GM12875 (cell line): ENCODE results near the gene AGFG1.
"Not testable (repeated sequence)": the region's sequence is repeated elsewhere in the genome, so short reads cannot be mapped to it uniquely, and the experiment has no call there.

ENCODE experiments used
- H3K4me3 ChIP-seq: one replicate; pipeline ENCODE4 v1.5.1; 2011; ENCODE audit warnings: low read depth, low read length, control low read depth
- TF ChIP-seq, protein P1 (sequence below): IDR thresholded peaks from 2 replicates; pipeline ENCODE4 v1.5.1; 2011; ENCODE audit warnings: low read depth, mild to moderate bottlenecking, control low read depth, inconsistent platforms, low read length, moderate library complexity, borderline replicate concordance; ENCODE audit not compliant: insufficient read depth

Gene AGFG1

DNA sequence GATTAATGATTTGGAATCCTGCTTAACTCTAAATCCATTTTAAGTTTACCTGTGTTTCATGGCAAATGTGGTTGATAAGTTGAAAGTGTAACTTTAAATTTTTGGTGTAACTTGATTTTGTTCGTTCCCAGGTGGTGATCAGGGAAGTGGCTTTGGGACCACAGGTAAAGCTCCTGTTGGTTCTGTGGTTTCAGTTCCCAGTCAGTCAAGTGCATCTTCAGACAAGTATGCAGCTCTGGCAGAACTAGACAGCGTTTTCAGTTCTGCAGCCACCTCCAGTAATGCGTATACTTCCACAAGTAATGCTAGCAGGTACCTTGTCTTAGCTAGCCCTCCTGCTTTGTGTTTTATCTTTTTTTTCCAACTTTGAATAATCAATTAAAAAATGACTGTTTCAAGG, 62.8 kb downstream of the AGFG1 start:
- H3K4me3 ChIP-seq, result no peak overlapping the region
- TF ChIP-seq, protein P1, sequence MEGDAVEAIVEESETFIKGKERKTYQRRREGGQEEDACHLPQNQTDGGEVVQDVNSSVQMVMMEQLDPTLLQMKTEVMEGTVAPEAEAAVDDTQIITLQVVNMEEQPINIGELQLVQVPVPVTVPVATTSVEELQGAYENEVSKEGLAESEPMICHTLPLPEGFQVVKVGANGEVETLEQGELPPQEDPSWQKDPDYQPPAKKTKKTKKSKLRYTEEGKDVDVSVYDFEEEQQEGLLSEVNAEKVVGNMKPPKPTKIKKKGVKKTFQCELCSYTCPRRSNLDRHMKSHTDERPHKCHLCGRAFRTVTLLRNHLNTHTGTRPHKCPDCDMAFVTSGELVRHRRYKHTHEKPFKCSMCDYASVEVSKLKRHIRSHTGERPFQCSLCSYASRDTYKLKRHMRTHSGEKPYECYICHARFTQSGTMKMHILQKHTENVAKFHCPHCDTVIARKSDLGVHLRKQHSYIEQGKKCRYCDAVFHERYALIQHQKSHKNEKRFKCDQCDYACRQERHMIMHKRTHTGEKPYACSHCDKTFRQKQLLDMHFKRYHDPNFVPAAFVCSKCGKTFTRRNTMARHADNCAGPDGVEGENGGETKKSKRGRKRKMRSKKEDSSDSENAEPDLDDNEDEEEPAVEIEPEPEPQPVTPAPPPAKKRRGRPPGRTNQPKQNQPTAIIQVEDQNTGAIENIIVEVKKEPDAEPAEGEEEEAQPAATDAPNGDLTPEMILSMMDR, result no peak

DNA sequence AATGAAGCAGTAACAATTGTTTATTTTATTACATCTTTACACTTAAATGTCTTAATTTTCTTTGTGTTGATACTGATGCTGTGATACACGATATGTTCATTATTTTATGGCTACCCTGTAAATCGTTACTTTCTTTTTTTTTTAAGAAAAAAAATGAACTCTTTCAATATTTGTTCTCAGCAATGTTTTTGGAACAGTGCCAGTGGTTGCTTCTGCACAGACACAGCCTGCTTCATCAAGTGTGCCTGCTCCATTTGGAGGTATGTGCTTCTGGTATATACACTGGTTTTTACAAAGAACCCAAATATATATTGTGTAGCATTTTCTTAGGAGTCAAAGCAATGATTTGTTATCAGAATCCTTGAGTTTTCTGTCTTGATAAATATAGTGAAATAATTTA, 64.5 kb downstream of the AGFG1 start:
- H3K4me3 ChIP-seq, result no peak overlapping the region
- TF ChIP-seq, protein P1, result no peak

DNA sequence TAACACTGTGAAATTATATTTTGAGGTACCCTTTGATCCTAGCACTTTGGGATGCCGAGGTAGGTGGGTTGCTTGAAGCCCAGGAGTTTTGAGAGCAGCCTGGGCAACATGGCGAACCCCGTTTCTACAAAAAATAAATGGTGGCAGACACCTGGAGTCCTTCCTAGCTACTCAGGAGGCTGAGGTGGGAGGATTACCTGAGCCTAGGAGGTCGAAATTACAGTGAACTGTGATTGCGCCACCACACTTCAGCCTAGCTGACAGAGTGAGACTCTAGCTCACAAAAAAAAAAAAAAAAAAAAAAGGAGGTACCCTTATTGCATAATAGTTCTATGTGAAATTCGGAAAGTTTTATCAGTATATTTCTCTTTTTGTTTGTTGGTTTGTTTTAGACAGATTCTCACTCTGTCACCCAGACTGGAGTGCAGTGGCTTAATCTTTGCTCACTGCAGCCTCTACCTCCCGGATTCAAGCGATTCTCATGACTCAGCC, 67.6 kb downstream of the AGFG1 start:
- H3K4me3 ChIP-seq, result no peak overlapping the region
- TF ChIP-seq, protein P1, result no peak

DNA sequence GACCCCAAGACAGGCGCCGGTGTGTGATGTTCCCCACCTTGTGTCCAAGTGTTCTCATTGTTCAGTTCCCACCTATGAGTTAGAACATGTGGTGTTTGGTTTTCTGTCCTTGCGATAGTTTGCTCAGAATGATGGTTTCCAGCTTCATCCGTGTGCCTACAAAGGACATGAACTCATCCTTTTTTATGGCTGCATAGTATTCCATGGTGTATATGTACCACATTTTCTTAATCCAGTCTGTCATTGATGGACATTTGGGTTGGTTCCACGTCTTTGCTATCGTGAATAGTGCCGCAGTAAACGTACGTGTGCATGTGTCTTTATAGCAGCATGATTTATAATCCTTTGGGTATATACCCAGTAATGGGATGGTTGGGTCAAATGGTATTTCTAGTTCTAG, 68.4 kb downstream of the AGFG1 start:
- H3K4me3 ChIP-seq, result not testable (repeated sequence)

DNA sequence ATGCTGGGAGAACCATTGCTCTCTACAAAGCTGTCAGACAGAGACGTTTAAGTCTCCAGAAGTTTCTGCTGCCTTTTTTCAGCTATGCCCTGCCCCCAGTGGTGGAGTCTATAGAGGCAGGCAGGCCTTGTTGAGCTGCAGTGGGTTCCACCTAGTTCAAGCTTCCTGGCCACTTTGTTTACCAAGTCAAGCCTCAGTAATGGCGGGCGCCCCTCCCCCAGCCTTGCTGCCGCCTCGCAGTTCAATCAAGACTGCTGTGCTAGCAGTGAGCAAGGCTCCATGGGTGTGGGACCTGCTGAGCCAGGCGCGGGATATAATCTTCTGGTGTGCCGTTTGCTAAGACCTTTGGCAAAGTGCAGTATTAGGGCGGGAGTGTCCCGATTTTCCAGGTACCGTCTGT, 74.0 kb downstream of the AGFG1 start:
- H3K4me3 ChIP-seq, result no peak overlapping the region
- TF ChIP-seq, protein P1, result peak; percentile 46; the same call in 1 of the 2 replicates

DNA sequence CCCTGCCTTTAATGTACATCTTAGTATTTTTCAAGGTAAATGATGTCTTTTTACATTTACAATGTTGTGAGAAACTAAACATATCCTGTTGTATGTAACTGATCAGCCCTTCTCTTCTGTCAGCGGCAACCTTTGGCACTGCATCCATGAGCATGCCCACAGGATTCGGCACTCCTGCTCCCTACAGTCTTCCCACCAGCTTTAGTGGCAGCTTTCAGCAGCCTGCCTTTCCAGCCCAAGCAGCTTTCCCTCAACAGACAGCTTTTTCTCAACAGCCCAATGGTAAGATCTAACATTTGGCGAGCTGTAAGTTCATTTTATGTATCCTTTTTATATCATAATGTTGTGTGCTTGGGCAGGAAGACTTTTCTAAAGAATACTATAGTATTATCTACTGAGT, 79.9 kb downstream of the AGFG1 start:
- H3K4me3 ChIP-seq, result no peak overlapping the region
- TF ChIP-seq, protein P1, result no peak

DNA sequence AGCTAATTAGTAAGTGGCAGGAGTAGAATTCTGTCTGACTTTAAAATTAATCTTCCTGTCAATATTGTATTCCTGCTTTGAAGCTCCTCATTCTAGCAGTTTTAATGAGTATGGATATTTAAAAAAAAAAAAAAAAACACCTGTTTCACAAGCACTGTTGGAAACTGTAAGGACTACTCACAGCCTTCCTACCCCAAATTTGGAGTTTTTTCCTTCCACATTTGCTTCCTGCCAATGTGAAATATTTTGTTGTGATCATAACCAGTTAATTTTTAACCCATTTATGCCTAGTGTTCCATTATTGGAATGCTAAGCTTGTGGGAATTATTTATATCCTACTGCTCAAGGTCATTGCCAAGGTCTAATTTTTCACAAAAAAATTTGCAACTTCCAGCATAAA, 90.6 kb downstream of the AGFG1 start:
- H3K4me3 ChIP-seq, result no peak overlapping the region
- TF ChIP-seq, protein P1, result no peak

DNA sequence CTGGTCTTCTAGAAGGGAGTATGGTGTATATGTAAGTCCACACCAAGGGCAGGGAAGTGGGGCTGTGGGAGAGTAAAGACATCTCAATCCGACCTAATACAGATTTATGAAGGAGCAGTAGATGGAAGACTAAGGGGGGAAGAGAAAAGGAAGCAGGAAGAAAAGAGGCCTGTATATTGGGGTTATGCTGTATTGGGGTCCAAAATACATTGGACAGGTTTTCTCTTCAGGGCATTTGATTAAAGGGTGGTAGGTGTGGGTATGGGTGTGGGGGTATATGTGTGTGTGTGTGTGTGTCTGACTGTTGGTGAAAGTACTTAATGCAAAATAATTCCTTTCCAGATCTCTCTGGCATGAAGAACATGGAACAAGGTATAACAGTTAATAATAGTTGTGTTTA, 93.1 kb downstream of the AGFG1 start:
- H3K4me3 ChIP-seq, result no peak overlapping the region
- TF ChIP-seq, protein P1, result no peak
